Embryonic facial prominence (tissue), 1 donor: Measurements from ENCODE around the gene ATXN2.
A peak's percentile ranks its signal among the peaks of the same experiment; 100 is the strongest.

ENCODE experiments used
- DNase-seq: peaks from one replicate; pipeline ENCODE4 v3.0.0-alpha.2; 2016; ENCODE audit errors: extremely low spot score

ATXN2 gene

DNA sequence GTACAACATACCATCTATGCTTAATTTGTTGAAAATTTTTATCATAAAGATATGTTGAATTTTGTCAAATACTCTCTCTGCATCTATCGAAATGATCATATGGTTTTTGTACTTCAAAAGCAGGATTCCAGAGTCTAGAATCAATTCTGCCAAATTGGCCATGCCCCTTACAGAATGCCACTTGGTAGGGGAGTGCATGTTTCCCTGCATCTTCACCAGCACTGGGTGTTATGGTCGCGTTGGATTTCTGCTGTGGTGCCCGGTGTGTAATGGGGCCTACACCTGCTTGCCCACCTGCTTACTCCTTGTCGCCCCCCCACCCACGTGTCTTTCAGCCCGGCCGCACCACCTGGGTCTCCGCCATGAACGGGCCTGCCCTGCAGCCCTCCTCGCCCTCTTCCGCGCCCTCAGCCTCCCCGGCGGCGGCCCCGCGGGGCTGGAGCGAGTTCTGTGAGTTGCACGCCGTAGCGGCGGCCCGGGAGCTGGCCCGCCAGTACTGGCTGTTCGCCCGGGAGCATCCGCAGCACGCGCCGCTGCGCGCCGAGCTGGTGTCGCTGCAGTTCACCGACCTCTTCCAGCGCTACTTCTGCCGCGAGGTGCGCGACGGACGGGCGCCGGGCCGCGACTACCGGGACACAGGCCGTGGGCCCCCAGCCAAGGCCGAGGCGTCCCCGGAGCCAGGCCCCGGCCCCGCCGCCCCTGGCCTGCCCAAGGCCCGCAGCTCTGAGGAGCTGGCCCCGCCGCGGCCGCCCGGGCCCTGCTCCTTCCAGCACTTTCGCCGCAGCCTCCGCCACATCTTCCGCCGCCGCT is 181.1 kb downstream of the ATXN2 start:
- no peak for DNase-seq

GRCh38 chr12:111417290-111417689 is 181.8 kb downstream of the ATXN2 start:
- no peak for DNase-seq

GRCh38 chr12:111414711-111415252 is 184.3 kb downstream of the ATXN2 start:
- DNase-seq, result no peak

GRCh38 chr12:111413442-111414086 is 185.6 kb downstream of the ATXN2 start:
- no peak for DNase-seq

GRCh38 chr12:111412830-111413441 is 186.2 kb downstream of the ATXN2 start:
- no peak for DNase-seq

DNA sequence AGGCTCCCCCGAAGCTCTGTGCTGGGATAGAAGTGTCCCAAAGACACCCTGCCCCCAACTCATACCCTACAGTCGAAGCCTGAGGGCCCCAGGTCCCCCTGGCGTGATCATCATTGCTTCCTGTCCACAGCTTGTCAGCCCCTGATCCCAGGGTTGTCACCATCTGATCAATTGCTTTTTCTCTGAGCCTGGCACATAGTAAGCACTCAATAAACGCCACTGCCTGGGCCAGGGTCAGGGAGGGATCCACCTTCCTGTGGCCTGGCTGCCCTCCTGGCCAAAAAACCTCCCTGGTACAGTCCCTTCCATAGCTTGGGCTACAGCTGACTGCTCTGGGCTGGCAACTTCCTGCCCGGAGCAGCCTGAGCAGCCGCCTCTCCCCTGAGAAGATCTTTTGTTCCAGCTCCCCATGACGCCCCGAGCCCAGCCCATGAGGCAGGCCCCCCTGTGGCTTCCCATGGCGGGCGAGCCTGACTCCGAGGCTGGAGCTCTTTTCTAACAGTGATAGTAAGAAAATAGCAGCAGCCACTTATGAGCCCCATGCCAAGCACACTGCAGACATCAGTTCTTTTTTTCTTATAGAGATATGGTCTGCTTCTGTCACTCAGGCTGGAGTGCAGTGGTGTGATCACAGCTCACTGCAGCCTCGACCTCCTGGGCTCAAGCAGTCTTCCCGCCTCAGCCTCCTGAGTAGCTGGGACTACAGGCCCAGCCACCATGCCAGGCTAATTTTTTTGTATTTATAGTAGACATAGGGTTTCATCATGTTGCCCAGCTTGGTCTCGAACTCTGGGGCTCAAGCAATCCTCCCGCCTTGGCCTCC is 186.9 kb downstream of the ATXN2 start:
- DNase-seq, result no peak

DNA sequence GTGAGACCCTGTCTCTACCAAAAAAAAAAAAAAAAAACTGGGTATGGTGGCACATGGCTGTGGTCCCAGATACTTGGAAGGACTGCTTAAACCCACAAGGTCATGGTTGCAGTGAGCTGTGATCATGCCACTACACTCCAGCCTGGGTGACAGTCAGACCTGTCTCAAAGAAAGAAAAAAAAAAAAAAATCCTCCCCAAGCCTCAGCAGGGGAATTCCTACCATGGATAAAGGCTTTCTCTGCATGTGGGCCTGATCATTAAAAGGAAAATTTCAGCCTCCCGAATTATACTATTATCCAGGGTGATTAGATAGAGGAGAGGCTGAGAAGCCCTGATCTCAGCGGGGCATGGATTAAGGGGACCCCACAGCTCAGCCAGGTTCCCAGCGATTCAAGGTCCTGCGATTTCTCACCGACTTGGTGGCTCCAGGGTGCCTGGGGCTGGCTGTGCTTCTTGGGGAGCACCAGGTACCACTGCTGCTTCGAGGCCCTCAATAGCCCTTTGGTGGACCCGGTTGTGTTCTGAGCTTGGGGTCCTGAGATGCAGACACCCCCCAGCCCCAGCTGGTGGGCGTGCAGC is 187.8 kb downstream of the ATXN2 start:
- DNase-seq, result no peak

- no peak for DNase-seq
Measured at GRCh38 chr12:111410431-111411184, 188.5 kb downstream of the ATXN2 start.

DNA sequence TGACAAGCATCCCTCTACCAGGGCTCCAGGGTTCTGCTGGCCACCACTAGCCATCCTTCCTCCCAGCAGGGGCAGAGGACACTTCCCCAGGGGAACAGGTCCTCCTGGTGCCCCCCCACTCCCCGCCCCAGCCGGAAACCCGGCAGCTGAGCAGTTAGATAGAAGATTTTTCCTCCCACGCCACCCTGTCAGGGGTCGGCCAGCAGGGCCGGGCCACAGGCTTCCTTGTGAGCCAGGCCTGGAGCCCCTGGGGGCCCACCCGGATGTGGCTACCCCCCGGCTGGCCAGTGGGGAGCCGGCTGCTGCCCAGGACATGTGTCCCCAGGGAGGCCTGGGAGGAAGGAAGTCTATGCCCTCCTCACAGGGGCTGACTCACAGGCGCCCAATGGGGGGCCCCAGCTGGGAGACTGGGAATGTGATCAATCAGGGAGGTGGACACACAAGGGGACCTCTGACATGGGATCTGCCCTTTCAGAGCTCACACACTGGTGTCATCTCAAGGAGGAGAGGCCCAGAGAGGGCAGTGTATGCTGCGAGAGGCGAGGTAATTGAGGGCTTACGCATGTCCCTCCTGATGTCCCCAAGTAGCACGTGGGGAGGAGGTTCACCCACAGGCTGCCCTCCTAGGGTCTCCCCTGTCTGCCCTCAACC is 189.2 kb downstream of the ATXN2 start:
- no peak for DNase-seq

DNA sequence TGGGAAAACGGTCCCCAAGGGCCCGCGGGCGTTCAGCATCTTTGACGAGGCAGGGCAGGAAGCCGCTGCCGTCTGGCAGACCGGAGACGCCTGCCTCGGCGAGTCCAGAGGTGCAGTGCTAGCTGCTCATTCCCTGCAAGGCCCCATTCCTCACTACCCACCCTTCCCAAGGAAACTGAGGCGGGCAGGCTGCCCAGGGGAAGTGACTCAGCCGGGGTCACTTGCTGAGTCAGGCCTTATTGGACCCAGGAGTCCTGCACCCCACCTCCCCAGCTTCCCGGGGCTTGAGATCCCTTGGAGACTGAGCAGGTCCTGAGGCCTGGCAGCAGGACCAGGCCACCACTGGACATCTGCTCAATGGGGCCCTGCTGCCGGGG is 189.7 kb downstream of the ATXN2 start:
- DNase-seq, result no peak

GRCh38 chr12:111408686-111409402 is 190.3 kb downstream of the ATXN2 start:
- no peak for DNase-seq

DNA sequence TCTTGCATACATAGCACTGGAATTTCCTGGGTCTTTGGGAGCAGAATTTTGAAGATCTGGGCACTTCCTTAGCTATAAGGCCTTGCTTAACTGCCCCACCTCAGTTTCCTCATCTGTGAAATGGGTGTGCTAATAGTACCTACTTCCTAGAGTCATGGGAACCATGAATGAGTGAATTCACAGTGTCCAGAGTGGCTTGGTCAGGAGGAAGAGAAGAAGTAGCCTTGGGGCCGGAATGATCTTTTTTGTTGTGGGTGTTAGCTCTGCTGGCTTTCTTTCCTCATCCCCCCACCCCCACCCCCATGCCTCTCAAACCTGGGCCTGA is 191.0 kb downstream of the ATXN2 start:
- DNase-seq, result no peak

GRCh38 chr12:111407377-111408115 is 191.6 kb downstream of the ATXN2 start:
- DNase-seq, result no peak

- no peak for DNase-seq
Measured at GRCh38 chr12:111406474-111407376, 192.4 kb downstream of the ATXN2 start.

- DNase-seq, result no peak
Measured at GRCh38 chr12:111405859-111406473, 193.1 kb downstream of the ATXN2 start, which contains the start of gene SH2B3. TSS of gene SH2B3 (plus strand) at chr12:111405923. CDS start at chr12:111418146, 12,223 bp downstream.

DNA sequence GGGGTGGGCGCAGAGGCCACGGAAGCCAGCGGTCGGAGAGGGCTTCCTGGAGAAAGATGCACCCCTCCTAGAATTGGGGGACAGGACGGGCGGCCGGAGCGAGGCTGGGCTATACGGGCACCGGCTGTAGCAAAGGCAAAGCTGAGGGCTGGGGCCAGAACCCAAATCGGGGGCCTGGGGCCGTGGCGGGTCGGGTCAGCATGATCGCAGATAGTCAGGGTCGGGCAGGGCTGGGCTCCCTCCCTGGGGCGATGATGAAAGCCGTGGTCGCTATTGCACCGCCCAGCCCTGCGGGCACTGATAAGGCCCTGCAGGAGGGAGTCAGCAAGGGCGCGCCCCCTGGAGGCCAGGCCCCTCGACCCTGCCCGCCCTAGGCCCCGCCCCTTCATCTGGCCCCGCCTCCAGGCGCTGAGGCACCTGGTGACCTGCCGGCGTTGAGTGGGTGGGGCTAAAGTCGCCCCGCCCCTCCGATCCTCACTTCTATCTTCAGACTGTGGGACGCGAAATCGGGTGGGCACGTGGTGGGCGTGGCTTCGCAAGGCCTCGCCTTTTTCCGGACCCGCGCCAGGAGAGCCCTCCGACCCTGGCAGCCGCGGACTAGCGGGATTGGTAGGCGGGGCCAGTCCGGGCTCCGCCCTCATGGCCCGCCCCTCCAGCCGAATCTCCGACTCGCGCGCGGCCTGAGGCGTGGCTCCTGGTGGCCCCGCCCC is 193.8 kb downstream of the ATXN2 start:
- peak; percentile 64 for DNase-seq
